ENCODE data around the gene MTMR12. TPM values are rescaled to one million over a fixed set of nuclear protein-coding genes. Genes with fewer than 3 reads are reported as not detected.

MTMR12 gene
- total and polyA plus RNA-seq, 2 of the 8 experiments (the other 6 are each of a cell fraction or from before 2014, with no cell fraction given), result 19.1 to 59.3 TPM

GRCh38 chr5:32342656-32343055 is 29.9 kb upstream of the MTMR12 start:
- Histone ChIP-seq H4K20me1 (replicated peaks in 1 of 2; ENCODE audit: control insufficient read depth in 1 of 2, insufficient read depth in 2 of 2, low read length in 2 of 2) (no peaks in the 10 kb centered on the region), H3K9ac (replicated peaks in 1 of 4; ENCODE audit: extremely low read depth in 1 of 4, low read depth in 3 of 4, low read length in 3 of 4) (no peak overlapping the region), H4K5ac (ENCODE audit: insufficient read length, low read depth, low read length) (no peak overlapping the region), H2AFZ (ENCODE audit: low read length) (no peak overlapping the region), H3K23me2 (ENCODE audit: low read depth, low read length) (no peaks in the 10 kb centered on the region), H4K91ac (replicated peaks; ENCODE audit: insufficient read length, low read length) (no peak overlapping the region), H3K4ac (replicated peaks; ENCODE audit: insufficient read length, low read depth, low read length) (no peak overlapping the region), H2BK120ac (replicated peaks; ENCODE audit: low read depth, low read length) (no peak overlapping the region), H2AK5ac (ENCODE audit: low read depth, low read length) (no peak overlapping the region), H2BK20ac (ENCODE audit: low read length) (no peak overlapping the region), H2BK5ac (ENCODE audit: low read depth, low read length) (no peak overlapping the region), H3K14ac (ENCODE audit: insufficient read length) (no peak overlapping the region), H3K79me2 (ENCODE audit: control insufficient read depth in 1 of 2, insufficient read depth in 2 of 2, low read length in 2 of 2) (no peaks in the 10 kb centered on the region), H3K36me3 (ENCODE audit: control insufficient read depth in 2 of 4, insufficient read depth in 4 of 4, low read length in 3 of 4) (no peaks in the 10 kb centered on the region), H2BK15ac (ENCODE audit: low read length) (no peak overlapping the region), H3K4me3 (ENCODE audit: extremely low read depth in 1 of 4, insufficient read depth in 2 of 4, low read depth in 3 of 4, low read length in 4 of 4) (no peak overlapping the region), H3K56ac (replicated peaks; ENCODE audit: insufficient read length, low read depth, low read length) (no peak overlapping the region), H3K9me3 (ENCODE audit: insufficient read depth in 2 of 2, low read depth in 1 of 2, low read length in 1 of 2) (peaks cover 50 to 52% of the 10 kb centered on the region in 2 experiments), H3K4me2 (ENCODE audit: insufficient read depth in 1 of 2, low read depth in 2 of 2, low read length in 2 of 2) (no peak overlapping the region), H4K8ac (ENCODE audit: extremely low read depth, insufficient read depth, low read length) (no peak overlapping the region), H3K27me3 (replicated peaks in 1 of 4; ENCODE audit: control insufficient read depth in 3 of 4, extremely low read depth in 1 of 4, insufficient read depth in 3 of 4, low read length in 3 of 4) (no peaks in the 10 kb centered on the region), H3K23ac (ENCODE audit: insufficient read length) (no peak overlapping the region), H3K79me1 (ENCODE audit: low read depth, low read length) (no peaks in the 10 kb centered on the region), H2BK12ac (ENCODE audit: low read depth, low read length) (no peak overlapping the region), H3K18ac (ENCODE audit: extremely low read depth, low read length) (no peak overlapping the region), H3K27ac (ENCODE audit: low read depth, low read length) (no peak overlapping the region), H3K4me1 (replicated peaks in 1 of 4; ENCODE audit: control insufficient read depth in 3 of 4, insufficient read depth in 4 of 4, low read length in 3 of 4) (no peaks in the 10 kb centered on the region)
- POLR2A ChIA-PET (ENCODE audit: partially characterized antibody), result no interaction called here
- DNase-seq (ENCODE audit: low read depth in 1 of 2, low spot score in 2 of 2) (no peak), FAIRE-seq (no peak)
- 72% methylated on average over 4 of the region's 4 CpGs; no CpG with 5 or more reads in 1 of the 2 experiments for WGBS, 2 experiments (ENCODE audit: extremely low coverage in 1 of 2, insufficient coverage in 1 of 2, insufficient read length in 1 of 2, insufficient replicate concordance in 2 of 2, low coverage in 1 of 2, low lambda C conversion rate in 2 of 2, missing lambda C conversion rate in 1 of 2)
- CTCF ChIA-PET (ENCODE audit: partially characterized antibody), result interaction anchor here (0.6 to 1.4 kb wide), 2 partner anchors 78 to 110 kb away, joined by 3 read pairs; no protein-coding TSS in a partner anchor
- TF ChIP-seq EGR1 (IDR thresholded peaks at IDR 0.05; ENCODE audit: borderline replicate concordance, low read depth, low read length) (no peak), CREB1 (IDR thresholded peaks at IDR 0.05) (no peak), TBP (IDR thresholded peaks at IDR 0.05; ENCODE audit: low read depth, low read length) (no peak), TCF12 (IDR thresholded peaks at IDR 0.05; ENCODE audit: low read depth, low read length) (no peak), TAF7 (optimal IDR thresholded peaks at IDR 0.05; ENCODE audit: borderline replicate concordance, low read depth, low read length) (no peak), CTBP2 (IDR thresholded peaks at IDR 0.05; ENCODE audit: borderline replicate concordance, insufficient read depth, insufficient read length, low read length) (no peak), GTF2F1 (IDR thresholded peaks at IDR 0.05; ENCODE audit: borderline replicate concordance, low read depth, low read length) (no peak), RFX5 (IDR thresholded peaks at IDR 0.05; ENCODE audit: borderline replicate concordance, low read depth, low read length) (no peak), ASH2L (IDR thresholded peaks at IDR 0.05; ENCODE audit: low read length) (no peak), ZNF274 (IDR thresholded peaks at IDR 0.05; ENCODE audit: borderline replicate concordance, extremely low read depth, low read length) (no peak), POLR2AphosphoS5 (IDR thresholded peaks at IDR 0.05; ENCODE audit: low read depth, low read length) (no peak), SIRT6 (IDR thresholded peaks at IDR 0.05; ENCODE audit: low read length) (no peak), RNF2 (IDR thresholded peaks at IDR 0.05; ENCODE audit: borderline replicate concordance, low read depth, low read length, missing control alignments, poor library complexity, severe bottlenecking) (no peak), RAD21 (IDR thresholded peaks at IDR 0.05 in 1 of 2, conservative IDR thresholded peaks at IDR 0.05 in 1 of 2; ENCODE audit: low read depth in 2 of 2, low read length in 2 of 2) (no peak), RXRA (IDR thresholded peaks at IDR 0.05; ENCODE audit: insufficient read depth, low read depth, low read length) (no peak)

All from H1 (cell line).